Mesenchymal stem cell (in vitro differentiated cells and primary cell): ENCODE data around the gene SNTG2.
"Not testable (repeated sequence)": the region's sequence is repeated elsewhere in the genome, so short reads cannot be mapped to it uniquely, and the experiment has no call there.

Experiments
- DNase-seq: peaks from one replicate; pipeline ENCODE4 v3.0.0-alpha.2; 2013
- H2AFZ ChIP-seq: one replicate; pipeline ENCODE4 v1.6.1; 2013; ENCODE audit warnings: low read depth, mild to moderate bottlenecking, control low read depth, inconsistent platforms, low read length, moderate library complexity
- H2AK5ac ChIP-seq: 2 replicates; pipeline ENCODE4 v1.6.1; 2013; ENCODE audit warnings: low read length, moderate library complexity, mild to moderate bottlenecking, inconsistent platforms; ENCODE audit not compliant: severe bottlenecking
- H2BK120ac ChIP-seq: one replicate; pipeline ENCODE4 v1.6.1; 2013; ENCODE audit warnings: low read depth, mild to moderate bottlenecking, inconsistent platforms, low read length, moderate library complexity
- H2BK12ac ChIP-seq, 2 experiments: one replicate each; pipeline ENCODE4 v1.6.1; 2013; ENCODE audit warnings: inconsistent platforms in 2 of 2, low read length in 2 of 2, mild to moderate bottlenecking in 2 of 2, moderate library complexity in 2 of 2, control low read depth in 1 of 2
- H2BK15ac ChIP-seq: one replicate; pipeline ENCODE4 v1.6.1; 2013; ENCODE audit warnings: mild to moderate bottlenecking, low read depth, inconsistent platforms; ENCODE audit not compliant: poor library complexity, severe bottlenecking
- H2BK5ac ChIP-seq: 2 replicates; pipeline ENCODE4 v1.6.1; 2013; ENCODE audit warnings: low read depth, mild to moderate bottlenecking, low read length, control low read depth, inconsistent platforms; ENCODE audit not compliant: poor library complexity, severe bottlenecking
- H3K14ac ChIP-seq, 2 experiments: one replicate each; pipeline ENCODE4 v1.6.1; 2013; ENCODE audit warnings: inconsistent platforms in 2 of 2, low read length in 2 of 2, control low read depth in 1 of 2, mild to moderate bottlenecking in 1 of 2, moderate library complexity in 1 of 2
- H3K18ac ChIP-seq, 2 experiments: one replicate each; pipeline ENCODE4 v1.6.1; 2013; ENCODE audit warnings: inconsistent platforms in 2 of 2, low read length in 2 of 2, control low read depth in 1 of 2, low read depth in 1 of 2, mild to moderate bottlenecking in 1 of 2
- H3K23ac ChIP-seq, 2 experiments: one replicate each; pipeline ENCODE4 v1.6.1; 2013; ENCODE audit warnings: inconsistent platforms in 2 of 2, low read length in 2 of 2, mild to moderate bottlenecking in 2 of 2, moderate library complexity in 2 of 2, control low read depth in 1 of 2
- H3K27ac ChIP-seq: 2 replicates; pipeline ENCODE4 v1.5.1; 2013; ENCODE audit warnings: mild to moderate bottlenecking, moderate library complexity, low read length, control low read depth, inconsistent platforms; ENCODE audit not compliant: poor library complexity, severe bottlenecking
- H3K27me3 ChIP-seq, 2 experiments: 2 replicates each; pipeline versions ENCODE4 v1.6.1 to v1.7.0; 2013; ENCODE audit warnings: low read length in 2 of 2, mild to moderate bottlenecking in 2 of 2, moderate library complexity in 2 of 2, control low read depth in 1 of 2, inconsistent platforms in 1 of 2; ENCODE audit not compliant: control insufficient read depth in 1 of 2, insufficient read depth in 1 of 2
- H3K36me3 ChIP-seq, 2 experiments: 2 replicates each; pipeline versions ENCODE4 v1.6.1 to v1.7.0; 2013; ENCODE audit warnings: low read length in 2 of 2, control low read depth in 1 of 2, inconsistent platforms in 1 of 2, low read depth in 1 of 2, mild to moderate bottlenecking in 1 of 2; ENCODE audit not compliant: insufficient read depth in 2 of 2, control insufficient read depth in 1 of 2
- H3K4ac ChIP-seq, 2 experiments: one replicate each; pipeline ENCODE4 v1.6.1; 2013; ENCODE audit warnings: inconsistent platforms in 2 of 2, low read length in 2 of 2, mild to moderate bottlenecking in 2 of 2, moderate library complexity in 2 of 2, control low read depth in 1 of 2, low read depth in 1 of 2
- H3K4me1 ChIP-seq: 2 replicates; pipeline ENCODE4 v1.6.1; 2013; ENCODE audit warnings: low read depth, low read length, control low read depth; ENCODE audit not compliant: control insufficient read depth, insufficient read depth
- H3K4me2 ChIP-seq: 2 replicates; pipeline ENCODE4 v1.6.1; 2013; ENCODE audit warnings: low read length, mild to moderate bottlenecking, inconsistent platforms; ENCODE audit not compliant: poor library complexity, severe bottlenecking
- H3K4me3 ChIP-seq, 2 experiments: 2 replicates each; pipeline versions ENCODE4 v1.5.1 to v1.7.0; 2013; ENCODE audit warnings: low read length in 2 of 2, mild to moderate bottlenecking in 2 of 2, control low read depth in 1 of 2, low read depth in 1 of 2; ENCODE audit not compliant: insufficient read depth in 1 of 2
- H3K79me1 ChIP-seq: replicated peaks from 2 replicates; pipeline ENCODE4 v1.6.1; 2013; ENCODE audit warnings: mild to moderate bottlenecking, control low read depth, low read length, inconsistent platforms; ENCODE audit not compliant: poor library complexity, severe bottlenecking
- H3K9ac ChIP-seq: 2 replicates; pipeline ENCODE4 v1.7.0; 2013; ENCODE audit warnings: mild to moderate bottlenecking, low read length, moderate library complexity
- H3K9me3 ChIP-seq: 2 replicates; pipeline ENCODE4 v1.7.0; 2013; ENCODE audit warnings: mild to moderate bottlenecking, low read length; ENCODE audit not compliant: control insufficient read depth
- H4K8ac ChIP-seq: one replicate; pipeline ENCODE4 v1.6.1; 2013; ENCODE audit warnings: inconsistent platforms, mild to moderate bottlenecking, low read length, moderate library complexity
- H4K91ac ChIP-seq: one replicate; pipeline ENCODE4 v1.6.1; 2013; ENCODE audit warnings: mild to moderate bottlenecking, low read length, inconsistent platforms
- WGBS: methylation state at CpG from one replicate; pipeline ENCODE4 v1.1.7; 2013; ENCODE audit warnings: mixed read lengths; 5-methylcytosine and 5-hydroxymethylcytosine counted together

SNTG2 gene

DNA sequence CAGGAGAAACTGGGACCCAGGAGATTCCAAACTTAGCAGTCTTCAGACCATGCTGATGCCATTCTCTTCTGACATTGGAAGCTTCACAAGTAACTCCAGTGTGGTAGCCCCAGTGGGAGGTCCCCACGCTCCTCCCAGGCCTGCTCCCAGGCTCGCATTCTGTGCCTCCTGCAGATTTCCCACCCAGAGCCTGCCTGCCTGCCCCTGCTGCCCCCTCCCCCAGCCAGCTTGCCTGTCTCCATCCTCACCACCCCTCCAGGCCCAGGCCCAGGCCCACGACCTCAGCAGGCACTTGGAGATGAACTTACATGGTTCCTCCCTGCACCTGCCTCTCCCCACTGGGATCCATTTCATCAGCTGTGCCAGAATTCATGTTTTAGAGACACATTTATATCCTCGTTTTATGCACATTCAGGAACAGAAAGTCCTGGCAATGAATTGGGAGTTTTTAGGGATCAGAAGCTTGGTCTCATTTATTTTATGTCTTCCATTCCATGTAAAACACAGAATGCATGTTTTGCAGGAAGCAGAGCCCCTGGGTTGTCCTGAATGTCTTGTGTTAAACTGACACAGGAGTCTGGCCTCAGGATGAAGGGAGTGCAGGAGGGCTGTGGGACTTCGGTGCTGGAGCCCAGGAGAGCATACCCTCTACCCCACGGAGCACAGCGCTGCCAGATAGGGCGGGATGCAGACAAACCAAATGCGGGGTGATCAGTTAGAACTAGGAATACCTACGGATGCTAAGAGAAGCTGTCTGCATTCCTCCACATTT lies 150.5 kb downstream of the SNTG2 start:
- WGBS, result 68% methylated on average over 9 of the region's 10 CpGs
- Histone ChIP-seq H4K8ac (no peak overlapping the region), H3K18ac (no peak overlapping the region), H3K4ac (no peak overlapping the region), H3K27me3 (peaks cover 0 to 6% of the 10 kb centered on the region in 2 experiments), H4K91ac (no peak overlapping the region), H2BK120ac (no peak overlapping the region), H3K9ac (no peak overlapping the region), H3K36me3 (peaks cover 0 to 3% of the 10 kb centered on the region in 2 experiments), H3K4me2 (no peak overlapping the region), H2BK5ac (no peak overlapping the region), H3K4me1 (no peaks in the 10 kb centered on the region), H2AK5ac (no peak overlapping the region), H3K4me3 (no peak overlapping the region), H3K23ac (no peak overlapping the region), H2AFZ (no peak overlapping the region), H2BK15ac (no peak overlapping the region), H2BK12ac (no peak overlapping the region), H3K79me1 (no peaks in the 10 kb centered on the region), H3K14ac (no peak overlapping the region), H3K9me3 (no peaks in the 10 kb centered on the region), H3K27ac (no peak overlapping the region)
- DNase-seq, result no peak

DNA sequence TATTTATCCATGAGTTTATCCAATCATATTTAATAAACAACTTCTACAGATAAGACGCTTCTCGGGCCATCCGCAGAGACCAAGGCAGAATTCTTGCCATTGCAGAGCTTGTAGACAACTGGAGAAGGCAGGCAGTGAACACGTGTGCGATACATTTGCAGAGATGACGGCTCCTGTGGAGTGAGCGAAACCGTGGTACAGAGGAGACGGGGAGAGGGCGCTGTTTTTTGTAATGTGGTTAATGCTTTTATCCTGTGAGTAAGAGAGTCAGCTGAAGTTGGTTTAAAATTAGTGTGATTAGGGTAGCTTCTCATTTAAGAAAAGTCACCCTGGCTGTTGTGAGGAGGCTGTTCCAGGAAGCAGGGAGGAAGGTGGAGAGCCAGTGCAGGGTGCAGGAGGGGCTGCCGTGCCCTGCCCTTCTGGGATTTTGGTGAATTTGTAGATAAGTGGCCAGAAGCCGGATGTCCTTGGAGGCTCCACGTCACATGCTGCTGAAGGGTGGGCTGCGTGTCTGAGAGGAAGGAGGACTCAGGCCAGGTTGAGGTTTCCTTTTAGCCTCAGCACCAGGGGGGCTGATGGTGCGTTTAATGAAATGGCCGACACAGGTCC lies 151.4 kb downstream of the SNTG2 start:
- Histone ChIP-seq H3K9ac (no peak overlapping the region), H2BK12ac (no peak overlapping the region), H3K27me3 (peaks cover 0 to 2% of the 10 kb centered on the region in 2 experiments), H3K18ac (no peak overlapping the region), H2BK5ac (no peak overlapping the region), H3K4me1 (no peaks in the 10 kb centered on the region), H3K4me2 (no peak overlapping the region), H2AFZ (no peak overlapping the region), H3K36me3 (peaks cover 0 to 3% of the 10 kb centered on the region in 2 experiments), H3K27ac (no peak overlapping the region), H2BK120ac (no peak overlapping the region), H4K91ac (no peak overlapping the region), H3K79me1 (no peaks in the 10 kb centered on the region), H3K4me3 (no peak overlapping the region), H3K4ac (no peak overlapping the region), H3K14ac (no peak overlapping the region), H3K23ac (no peak overlapping the region), H4K8ac (no peak overlapping the region), H2BK15ac (no peak overlapping the region), H2AK5ac (no peak overlapping the region), H3K9me3 (no peaks in the 10 kb centered on the region)
- 87% methylated on average over 16 of the region's 16 CpGs for WGBS
- no peak for DNase-seq

DNA sequence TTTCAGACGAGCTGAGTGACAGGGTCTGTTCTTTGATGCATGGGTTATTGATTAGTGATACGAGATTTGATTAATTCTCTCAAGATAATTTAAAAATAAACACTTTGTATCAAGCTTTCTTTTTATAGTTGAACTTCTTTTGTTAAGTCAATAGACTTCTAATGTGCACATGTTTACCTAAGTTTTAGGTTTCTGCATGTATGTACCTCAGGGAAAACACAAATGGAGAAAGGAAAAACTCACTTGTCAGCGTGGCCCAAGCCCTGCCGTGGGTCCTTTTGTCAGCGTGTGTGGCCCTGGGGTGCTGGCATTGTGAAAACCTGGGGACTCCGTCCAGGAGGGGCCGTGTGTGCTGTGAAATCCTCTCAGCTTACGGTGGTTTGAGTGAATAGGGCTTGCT lies 153.7 kb downstream of the SNTG2 start:
- no peak for DNase-seq
- H3K9ac ChIP-seq, result no peak overlapping the region
- H3K27me3 ChIP-seq, result no peaks in the 10 kb centered on the region
- H3K4ac ChIP-seq, result no peak overlapping the region
- no peak overlapping the region for H2BK12ac ChIP-seq
- H4K91ac ChIP-seq, result no peak overlapping the region
- H3K36me3 ChIP-seq, result peaks cover 0 to 3% of the 10 kb centered on the region in 2 experiments
- H3K23ac ChIP-seq, result no peak overlapping the region
- H3K4me1 ChIP-seq, result no peaks in the 10 kb centered on the region
- H3K79me1 ChIP-seq, result no peaks in the 10 kb centered on the region
- 59% methylated on average over 7 of the region's 8 CpGs for WGBS
- no peak overlapping the region for H4K8ac ChIP-seq
- no peak overlapping the region for H3K4me2 ChIP-seq
- H2AK5ac ChIP-seq, result no peak overlapping the region
- no peak overlapping the region for H3K14ac ChIP-seq
- H3K18ac ChIP-seq, result no peak overlapping the region
- no peak overlapping the region for H3K4me3 ChIP-seq
- no peak overlapping the region for H3K27ac ChIP-seq
- H3K9me3 ChIP-seq, result no peaks in the 10 kb centered on the region
- no peak overlapping the region for H2BK15ac ChIP-seq
- H2BK120ac ChIP-seq, result no peak overlapping the region
- H2AFZ ChIP-seq, result no peak overlapping the region
- H2BK5ac ChIP-seq, result no peak overlapping the region

DNA sequence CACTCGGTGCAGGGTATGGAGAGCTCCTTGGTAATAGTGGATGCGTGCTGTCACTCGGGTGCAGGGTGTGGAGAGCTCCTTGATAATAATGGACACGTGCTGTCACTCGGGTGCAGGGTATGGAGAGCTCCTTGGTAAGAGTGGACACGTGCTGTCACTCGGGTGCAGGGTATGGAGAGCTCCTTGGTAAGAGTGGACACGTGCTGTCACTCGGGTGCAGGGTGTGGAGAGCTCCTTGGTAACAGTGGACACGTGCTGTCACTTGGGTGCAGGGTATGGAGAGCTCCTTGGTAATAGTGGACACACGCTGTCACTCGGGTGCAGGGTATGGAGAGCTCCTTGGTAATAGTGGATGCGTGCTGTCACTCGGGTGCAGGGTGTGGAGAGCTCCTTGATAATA lies 155.7 kb downstream of the SNTG2 start:
- H3K18ac ChIP-seq, H2BK120ac ChIP-seq, H4K8ac ChIP-seq, H3K36me3 ChIP-seq, H3K9me3 ChIP-seq, DNase-seq, H3K4me1 ChIP-seq, H2BK12ac ChIP-seq, H3K9ac ChIP-seq, H2BK5ac ChIP-seq, H3K4me2 ChIP-seq, H3K4me3 ChIP-seq, H3K79me1 ChIP-seq, H3K23ac ChIP-seq, H2AK5ac ChIP-seq, H3K14ac ChIP-seq, H2BK15ac ChIP-seq, H3K27me3 ChIP-seq, H3K4ac ChIP-seq, H2AFZ ChIP-seq, H4K91ac ChIP-seq, H3K27ac ChIP-seq: not testable (repeated sequence)
- WGBS, result 89% methylated on average over 10 of the region's 14 CpGs
